Measurements from ENCODE around the gene TAS1R3.

TAS1R3 gene

DNA sequence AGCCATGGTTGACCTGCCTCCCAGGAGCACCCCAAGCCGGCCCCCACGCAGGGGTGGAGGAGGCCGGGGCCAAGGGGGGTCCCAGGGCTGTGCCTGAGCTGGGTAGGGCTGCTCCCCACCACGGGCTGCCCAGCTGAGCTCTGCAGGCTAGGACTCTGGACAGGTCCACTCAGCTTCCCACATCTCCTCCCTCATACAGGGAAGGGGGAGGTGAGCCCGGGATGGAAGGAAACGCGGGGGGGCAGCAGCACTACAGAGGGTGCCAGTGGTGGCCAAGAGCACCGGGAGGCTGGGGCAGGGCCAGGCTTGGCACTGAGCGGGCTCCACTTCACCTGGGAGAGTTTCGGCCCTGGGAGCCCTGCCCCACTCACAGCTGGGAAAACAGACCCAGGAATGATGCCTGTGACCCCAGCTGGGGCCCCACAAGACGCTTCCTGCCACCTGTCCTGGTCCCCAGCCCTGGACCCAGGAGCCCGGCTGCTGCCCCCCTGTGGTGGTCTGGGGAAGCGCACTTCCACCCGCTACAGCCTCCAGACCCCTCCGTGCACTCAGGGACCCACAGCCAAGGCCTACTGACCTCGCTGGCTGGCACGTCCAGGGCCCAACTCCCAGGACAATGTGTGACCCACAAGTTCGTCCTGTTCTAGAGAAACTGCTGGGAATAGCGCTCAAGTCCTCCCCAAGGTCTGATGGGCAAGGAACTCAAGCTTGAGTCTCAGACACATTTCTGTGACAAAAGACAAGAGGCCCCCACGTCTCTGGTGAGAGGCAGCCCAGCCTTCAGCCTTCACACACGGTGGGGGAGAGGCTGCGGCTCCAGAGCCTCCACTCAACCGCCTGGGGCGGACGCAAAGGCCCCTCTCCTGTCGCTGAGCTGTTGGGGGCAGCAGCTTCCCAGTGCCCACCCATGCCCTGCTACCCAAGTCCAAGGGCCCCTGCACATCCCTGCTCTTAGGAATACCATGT is 40.9 kb downstream of the TAS1R3 start:
- peak; percentile 77 for DNase-seq

DNA sequence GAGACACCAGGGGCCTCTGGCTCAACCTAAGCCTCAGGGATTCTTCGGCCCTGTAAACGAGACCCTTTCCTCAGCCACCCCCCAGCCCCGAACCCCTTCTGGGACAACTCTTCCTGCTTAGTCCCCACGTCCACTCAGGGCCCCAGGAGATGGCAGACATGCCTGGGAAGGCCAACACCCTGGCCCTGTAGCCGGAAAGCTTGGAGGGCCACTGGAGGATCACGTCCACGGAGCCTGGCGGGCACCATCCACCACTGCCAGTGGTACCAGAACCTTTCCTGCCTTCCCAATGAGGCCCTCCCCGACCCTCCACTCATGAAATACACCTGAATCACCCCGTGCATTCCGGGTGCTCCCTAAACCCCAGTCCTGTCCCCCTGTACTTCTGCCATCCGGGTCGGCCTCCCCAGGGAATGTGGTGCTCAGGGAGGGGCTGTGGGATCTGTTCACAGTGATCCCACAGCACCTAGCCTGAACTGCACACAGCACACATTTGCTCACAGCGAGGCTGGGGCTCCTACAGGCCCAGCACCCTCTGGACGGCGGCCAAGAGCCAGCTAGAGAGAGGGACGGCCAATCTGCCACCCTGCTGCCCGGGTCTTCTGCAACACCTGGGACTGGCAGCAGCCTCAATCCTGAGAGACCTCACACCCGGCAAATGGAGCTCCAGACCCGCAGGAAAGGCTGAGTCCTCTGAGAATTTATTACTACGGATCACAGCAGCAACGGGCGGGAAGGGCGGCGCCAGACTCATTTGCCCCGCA is 42.2 kb downstream of the TAS1R3 start:
- no peak for DNase-seq

DNA sequence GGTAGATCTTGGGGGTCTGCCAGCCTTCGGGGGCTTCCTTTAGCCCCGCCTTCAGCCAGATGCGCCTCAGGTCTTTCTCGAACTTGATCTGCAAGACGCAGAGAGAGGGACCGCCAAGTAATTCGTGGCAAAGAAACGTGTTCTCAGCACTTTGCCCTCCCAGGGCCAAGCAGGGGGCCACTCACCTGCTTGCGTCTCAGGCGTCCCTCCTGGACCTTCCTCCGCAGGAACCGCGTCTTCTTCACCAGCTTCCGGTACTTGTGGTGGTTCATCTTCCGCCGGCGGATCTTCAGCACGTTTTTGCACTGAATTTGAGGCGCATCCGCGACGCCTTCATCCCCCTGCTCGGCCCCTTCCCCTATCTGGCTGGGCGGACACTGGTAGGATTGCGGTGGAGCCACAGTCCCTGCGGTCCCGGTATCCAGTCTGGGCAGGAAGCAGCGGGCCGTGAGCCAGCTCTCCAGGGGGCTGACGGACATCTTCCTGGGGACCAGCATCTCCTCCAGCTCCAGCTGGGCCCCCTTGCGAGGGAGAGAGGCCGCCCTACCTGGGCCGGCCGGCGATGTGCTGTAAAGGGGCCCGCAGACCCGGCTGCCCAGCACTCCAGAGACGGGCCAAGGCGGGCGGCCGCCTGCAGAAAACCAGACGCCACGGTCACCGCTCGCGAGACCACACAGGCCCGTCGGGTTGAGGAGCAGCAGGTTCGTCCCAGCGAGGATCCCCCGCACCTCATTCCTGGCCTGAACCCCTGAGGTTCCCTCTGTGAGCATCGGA is 42.9 kb downstream of the TAS1R3 start:
- no peak for DNase-seq

DNA sequence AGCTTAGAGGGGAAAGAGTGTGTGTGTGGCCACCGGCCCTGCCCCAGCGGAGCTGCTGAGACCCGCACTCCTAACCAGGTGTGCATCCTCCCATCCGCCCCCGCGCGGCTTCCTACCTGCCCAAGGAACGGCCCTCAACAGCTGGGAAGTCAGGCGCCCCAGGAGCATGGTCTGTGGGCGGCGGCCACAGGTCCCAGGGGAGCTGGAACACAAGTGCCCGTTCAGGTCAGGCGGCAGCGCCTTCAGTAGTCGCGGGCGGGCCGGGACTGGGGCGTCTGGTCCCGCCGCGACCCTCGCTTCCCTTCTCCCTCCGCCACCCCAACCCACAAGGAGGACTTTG is 43.5 kb downstream of the TAS1R3 start:
- no peak for DNase-seq

DNA sequence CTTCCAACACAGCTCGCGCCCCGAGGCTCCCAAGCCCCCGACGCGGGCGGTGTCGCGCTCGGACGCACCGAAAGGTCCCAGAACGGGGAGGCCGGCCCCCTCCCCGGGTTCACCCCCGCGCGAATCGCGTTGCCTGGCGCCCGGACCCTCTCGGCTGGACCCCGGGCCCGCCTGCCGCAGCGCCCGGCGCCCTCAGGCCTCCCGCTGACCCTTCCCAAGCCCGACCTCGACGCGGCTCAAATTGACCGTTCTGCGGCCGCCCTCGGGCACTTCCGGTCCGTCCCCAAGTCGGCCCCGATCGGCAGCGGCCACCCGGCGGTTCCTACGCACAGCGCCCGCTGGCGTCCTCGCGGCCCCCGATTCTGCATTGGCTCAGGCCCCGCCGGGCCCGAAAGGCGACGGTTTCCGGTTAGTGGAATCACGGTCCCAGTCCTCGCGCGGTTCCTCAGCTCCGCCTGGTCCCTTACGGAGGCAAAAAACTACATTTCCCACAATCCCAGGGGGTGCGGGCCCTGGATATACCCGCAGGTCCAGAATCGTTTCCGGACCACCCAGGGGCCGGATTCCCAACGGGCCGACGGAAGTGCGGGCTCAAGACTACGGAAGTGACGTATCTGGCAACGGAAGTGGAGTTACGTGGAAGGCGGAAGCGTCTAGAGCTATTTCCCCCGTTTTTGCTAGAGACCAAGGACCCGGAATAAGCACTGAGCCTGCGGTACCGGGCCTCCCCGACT is 44.0 kb downstream of the TAS1R3 start, which contains the start of gene AURKAIP1:
AURKAIP1 (minus strand) TSS at position 279 of the 734 bp plus-strand sequence. CDS start 451 bp downstream, outside the sequence.
- peak; percentile 87 for DNase-seq

DNA sequence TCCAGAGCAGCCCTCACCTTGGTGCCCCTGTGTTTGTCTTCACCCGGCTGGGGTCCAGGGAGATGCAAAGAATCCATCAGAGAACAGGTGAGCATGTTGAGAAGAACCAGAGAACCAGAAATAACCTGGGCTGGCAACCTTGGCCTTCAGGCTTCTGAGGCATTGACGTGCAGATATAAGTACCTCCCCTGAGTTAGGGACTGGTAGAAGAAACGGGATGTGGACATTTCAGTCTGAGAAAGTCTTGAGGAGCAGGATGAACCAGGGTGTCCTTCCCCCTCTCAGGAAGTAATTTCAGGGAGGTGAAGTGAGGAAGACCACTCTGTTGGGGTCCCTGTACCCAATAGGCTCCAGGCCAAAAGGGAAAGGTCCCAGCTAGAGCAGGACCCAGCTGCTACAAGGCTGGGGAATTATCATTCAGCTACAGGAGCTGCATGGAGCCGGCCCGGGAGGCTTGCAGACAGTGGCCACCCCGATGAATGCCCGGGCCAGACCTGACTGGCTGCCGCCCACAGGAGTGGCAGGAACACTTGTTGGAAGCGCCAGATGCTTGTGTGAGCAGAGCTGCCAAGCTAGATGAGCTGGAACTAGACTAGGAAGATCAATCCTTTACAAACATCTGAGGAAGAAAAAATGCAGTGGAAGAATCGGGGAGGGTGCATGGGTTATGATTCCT is 45.6 kb downstream of the TAS1R3 start:
- DNase-seq, result no peak

DNA sequence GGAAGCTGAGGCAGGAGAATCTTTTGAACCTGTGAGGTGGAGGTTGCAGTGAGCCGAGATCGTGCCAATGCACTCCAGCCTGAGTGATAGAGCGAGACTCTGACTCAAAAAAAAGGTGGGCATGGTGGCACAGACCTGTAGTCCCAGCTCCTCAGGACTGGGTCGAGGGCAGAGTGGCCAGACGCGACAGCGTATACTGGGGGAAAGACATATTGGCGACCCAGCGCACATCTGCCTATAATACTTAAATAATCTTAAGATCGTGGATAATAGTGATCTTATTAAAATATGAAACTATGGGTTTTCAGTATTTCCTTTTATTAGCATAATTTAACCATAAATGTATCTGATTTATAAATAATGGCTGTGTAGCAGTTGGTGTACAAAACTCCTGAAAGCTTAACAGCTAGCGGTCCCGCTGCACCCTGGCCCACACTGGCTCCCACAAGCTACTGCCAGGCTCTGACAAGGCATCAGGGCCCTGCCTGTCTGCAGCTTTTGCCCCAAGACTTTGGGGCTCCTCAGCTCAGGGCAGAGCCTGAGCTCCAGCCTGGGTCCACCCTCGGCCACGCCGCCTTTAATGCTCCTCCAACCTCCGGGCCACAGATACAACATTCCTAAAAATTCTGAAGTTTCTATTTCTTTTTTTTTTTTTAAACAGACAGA is 46.6 kb downstream of the TAS1R3 start:
- no peak for DNase-seq

DNA sequence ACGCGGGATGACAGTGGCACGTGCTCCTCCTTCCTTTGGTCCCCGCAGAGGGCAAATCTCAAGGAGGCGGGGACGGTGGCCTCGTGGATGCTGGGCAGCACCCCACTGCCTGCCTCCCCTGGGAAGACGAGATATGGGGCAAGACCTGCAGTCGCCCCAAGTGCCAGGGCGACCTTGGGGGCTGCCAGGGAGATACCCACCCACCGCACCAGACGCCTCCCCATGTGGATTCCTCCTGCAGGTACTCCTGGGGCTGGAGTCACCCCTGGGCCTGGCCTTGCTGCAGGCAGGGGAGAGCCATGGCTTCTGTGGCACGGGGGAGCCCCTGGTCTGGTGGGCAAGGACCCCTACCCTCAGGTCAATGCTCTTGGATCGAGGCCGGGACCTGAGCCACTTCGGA is 49.8 kb downstream of the TAS1R3 start:
- no peak for DNase-seq

DNA sequence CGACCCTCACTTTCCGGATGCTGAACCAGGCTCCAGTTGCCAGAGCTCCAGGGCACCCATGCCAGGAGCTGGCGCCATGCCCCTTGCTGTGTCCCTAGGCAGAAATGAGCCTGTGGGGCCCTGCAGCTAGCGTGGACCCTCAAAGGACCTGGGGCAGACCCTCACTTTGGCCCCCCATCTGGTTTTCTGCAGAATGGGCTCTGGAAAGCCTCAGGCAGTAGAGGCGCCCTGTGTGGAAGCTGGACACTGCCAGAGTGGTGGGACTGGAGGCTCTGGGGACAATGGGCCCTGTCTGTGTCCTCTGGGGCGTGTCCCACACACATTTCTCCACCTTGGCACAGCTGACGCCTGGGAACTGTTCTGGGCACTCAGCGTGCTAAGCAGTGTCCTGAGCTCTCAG is 50.2 kb downstream of the TAS1R3 start:
- DNase-seq, result no peak

All from T-helper 9 cell (primary cell).